Neural crest cell (in vitro differentiated cells): ENCODE results near the gene DGKG. TPM values are rescaled to one million over a fixed set of nuclear protein-coding genes. Genes with fewer than 3 reads are reported as not detected.

Experiments used
- DNase-seq: peaks from one replicate; pipeline ENCODE4 v3.0.0; 2021; ENCODE audit warnings: low read depth, mixed read lengths, low spot score
- H3K27ac Mint-ChIP-seq: one replicate; pipeline ENCODE4 v1.8.0; 2021; ENCODE audit warnings: mild to moderate bottlenecking, mixed read lengths; ENCODE audit not compliant: unreplicated experiment
- H3K27me3 Mint-ChIP-seq: 2 replicates; pipeline ENCODE4 v1.8.0; 2021; ENCODE audit warnings: low read depth, mild to moderate bottlenecking, mixed read lengths
- H3K36me3 Mint-ChIP-seq: 2 replicates; pipeline ENCODE4 v1.8.0; 2021; ENCODE audit warnings: low read depth, mild to moderate bottlenecking, mixed read lengths
- H3K4me1 Mint-ChIP-seq: 2 replicates; pipeline ENCODE4 v1.8.0; 2021; ENCODE audit warnings: mixed read lengths
- H3K4me3 Mint-ChIP-seq: one replicate; pipeline ENCODE4 v1.8.0; 2021; ENCODE audit warnings: mild to moderate bottlenecking, mixed read lengths
- H3K9me3 Mint-ChIP-seq: 2 replicates; pipeline ENCODE4 v1.8.0; 2021; ENCODE audit warnings: mixed read lengths
- CTCF ChIP-seq: fragments of 200-600 bp; sonication (generic); conservative IDR thresholded peaks from 2 replicates; pipeline ENCODE4 v1.5.0; 2021; ENCODE audit warnings: antibody characterized with exemption, mild to moderate bottlenecking
- total RNA-seq: library from RNA; stranded (reverse); gene quantifications from 2 replicates; pipeline ENCODE4 v1.2.1, GENCODE V29; 2021

DGKG gene
- total RNA-seq, 1 donor from 2014 or later: not detected

- H3K27ac Mint-ChIP-seq: no peak overlapping the region
These were observed 261.6 kb downstream of the DGKG start for GRCh38 chr3:186100398-186100797.

GRCh38 chr3:186099178-186099577 lies 262.9 kb downstream of the DGKG start:
- Mint-ChIP-seq H3K9me3 (no peaks in the 10 kb centered on the region), H3K36me3 (peaks cover 12% of the 10 kb centered on the region), H3K27ac (no peak overlapping the region), H3K27me3 (peaks cover 41% of the 10 kb centered on the region), H3K4me3 (peak overlapping the region; percentile 87), H3K4me1 (peaks cover 73% of the 10 kb centered on the region)
- TF ChIP-seq CTCF: no peak
- no peak for DNase-seq

More at GRCh38 chr3:186100398-186100797, 261.6 kb downstream of the DGKG start:
- TF ChIP-seq CTCF: no peak
- Mint-ChIP-seq H3K4me1 (peaks cover 67% of the 10 kb centered on the region), H3K27me3 (peaks cover 38% of the 10 kb centered on the region), H3K9me3 (no peaks in the 10 kb centered on the region), H3K4me3 (no peak overlapping the region), H3K36me3 (peaks cover 7% of the 10 kb centered on the region)
- DNase-seq: no peak

- DNase-seq: no peak
- Mint-ChIP-seq H3K27me3 (peaks cover 40% of the 10 kb centered on the region), H3K4me1 (peaks cover 72% of the 10 kb centered on the region), H3K36me3 (peaks cover 12% of the 10 kb centered on the region), H3K4me3 (peak overlapping the region; percentile 87), H3K27ac (no peak overlapping the region), H3K9me3 (no peaks in the 10 kb centered on the region)
- no peak for TF ChIP-seq CTCF
These were observed 263.3 kb downstream of the DGKG start for GRCh38 chr3:186098740-186099139.

GRCh38 chr3:186097663-186098451 lies 264.2 kb downstream of the DGKG start:
- Mint-ChIP-seq H3K4me1 (peaks cover 63% of the 10 kb centered on the region), H3K4me3 (peak overlapping the region; percentile 87), H3K27me3 (peaks cover 41% of the 10 kb centered on the region), H3K36me3 (peaks cover 12% of the 10 kb centered on the region), H3K27ac (peak overlapping the region; percentile 83), H3K9me3 (no peaks in the 10 kb centered on the region)
- no peak for TF ChIP-seq CTCF
- peak; percentile 78 for DNase-seq

GRCh38 chr3:186097317-186097662 lies 264.7 kb downstream of the DGKG start:
- H3K4me1 Mint-ChIP-seq: peaks cover 59% of the 10 kb centered on the region

More at GRCh38 chr3:186097317-186097662, 264.7 kb downstream of the DGKG start:
- Mint-ChIP-seq H3K4me3 (peak overlapping the region; percentile 87), H3K27ac (peak overlapping the region; percentile 6), H3K36me3 (peaks cover 9% of the 10 kb centered on the region), H3K9me3 (no peaks in the 10 kb centered on the region), H3K27me3 (peaks cover 41% of the 10 kb centered on the region)
- DNase-seq: no peak
- no peak for TF ChIP-seq CTCF

Other genes starting within 250 kb of the DGKG start
- 4.3 and 4.7 TPM in 2 replicates for gene CRYGS, start 182.1 kb upstream of the DGKG start, total RNA-seq
- gene TBCCD1, start 205.1 kb upstream of the DGKG start, total RNA-seq: 18.7 and 20.1 TPM in 2 replicates
- gene DNAJB11, start 208.5 kb upstream of the DGKG start, total RNA-seq: 48.9 and 53.5 TPM in 2 replicates